SK-N-SH treated with all-trans-retinoic acid at 6 μM for 48 hours (cell line): ENCODE results near the gene FBXL5.

ENCODE experiments used
- ATAC-seq: fragments of 200-7000 bp; cut with Tn5 transposase; 3 replicates; pipeline ENCODE4 v1.9.1; 2020; ENCODE audit warnings: mild to moderate bottlenecking, moderate library complexity
- ARNTL ChIP-seq: fragments of 450-650 bp; formaldehyde crosslinking; IDR thresholded peaks from 2 replicates; pipeline ENCODE4 v1.5.0; 2020; ENCODE audit warnings: low read depth, mild to moderate bottlenecking, moderate library complexity, borderline replicate concordance
- BACH2 ChIP-seq: fragments of 250-450 bp; sonication (Bioruptor Pico); IDR thresholded peaks from 2 replicates; pipeline ENCODE4 v1.9.0; 2021; ENCODE audit warnings: mild to moderate bottlenecking, borderline replicate concordance
- CSDC2 ChIP-seq: fragments of 250-450 bp; sonication (Bioruptor Pico); IDR thresholded peaks from 2 replicates; pipeline ENCODE4 v1.5.0; 2020; ENCODE audit warnings: mild to moderate bottlenecking, moderate library complexity
- ESRRG ChIP-seq: fragments of 250-450 bp; sonication (Bioruptor Pico); IDR thresholded peaks from 2 replicates; pipeline ENCODE4 v1.6.1; 2021; ENCODE audit warnings: mild to moderate bottlenecking
- ISL1 ChIP-seq: fragments of 250-450 bp; sonication (Bioruptor Pico); IDR thresholded peaks from 2 replicates; pipeline ENCODE4 v2.1.2; 2022; ENCODE audit warnings: mild to moderate bottlenecking, moderate library complexity
- OSR1 ChIP-seq: fragments of 250-450 bp; sonication (Bioruptor Pico); IDR thresholded peaks from 2 replicates; pipeline ENCODE4 v1.8.0; 2022; ENCODE audit warnings: moderate library complexity, mild to moderate bottlenecking, inconsistent platforms
- PATZ1 ChIP-seq: fragments of 250-450 bp; sonication (Bioruptor Pico); IDR thresholded peaks from 2 replicates; pipeline ENCODE4 v1.8.0; 2020; ENCODE audit warnings: mild to moderate bottlenecking, moderate library complexity, borderline replicate concordance
- POU6F1 ChIP-seq: fragments of 250-450 bp; sonication (Bioruptor Pico); IDR thresholded peaks from 2 replicates; pipeline ENCODE4 v1.8.0; 2021; ENCODE audit warnings: low read depth, mild to moderate bottlenecking, moderate library complexity, borderline replicate concordance
- PPARA ChIP-seq: fragments of 250-450 bp; sonication (Bioruptor Pico); IDR thresholded peaks from 2 replicates; pipeline ENCODE4 v1.5.0; 2020; ENCODE audit warnings: mild to moderate bottlenecking, borderline replicate concordance
- RARB ChIP-seq: fragments of 250-450 bp; sonication (Bioruptor Pico); IDR thresholded peaks from 2 replicates; pipeline ENCODE4 v1.8.0; 2021; ENCODE audit warnings: mild to moderate bottlenecking, moderate library complexity
- SNAI2 ChIP-seq: fragments of 250-450 bp; sonication (Bioruptor Pico); IDR thresholded peaks from 2 replicates; pipeline ENCODE4 v1.5.0; 2020; ENCODE audit warnings: mild to moderate bottlenecking, moderate library complexity
- TCF4 ChIP-seq: fragments of 250-450 bp; sonication (Bioruptor Pico); IDR thresholded peaks from 2 replicates; pipeline ENCODE4 v1.8.0; 2021; ENCODE audit warnings: mild to moderate bottlenecking, moderate library complexity, borderline replicate concordance
- TOX ChIP-seq: fragments of 250-450 bp; sonication (Bioruptor Pico); IDR thresholded peaks from 2 replicates; pipeline ENCODE4 v1.8.0; 2021; ENCODE audit warnings: mild to moderate bottlenecking, moderate library complexity, borderline replicate concordance
- ZC3H10 ChIP-seq: fragments of 250-450 bp; sonication (Bioruptor Pico); IDR thresholded peaks from 2 replicates; pipeline ENCODE4 v1.5.1; 2021; ENCODE audit warnings: mild to moderate bottlenecking, moderate library complexity
- ZFP3 ChIP-seq: fragments of 250-450 bp; sonication (Bioruptor Pico); IDR thresholded peaks from 2 replicates; pipeline ENCODE4 v1.5.0; 2020; ENCODE audit warnings: mild to moderate bottlenecking, moderate library complexity
- ZFP30 ChIP-seq: fragments of 450-650 bp; formaldehyde crosslinking; IDR thresholded peaks from 2 replicates; pipeline ENCODE4 v1.5.0; 2022; ENCODE audit warnings: mild to moderate bottlenecking, moderate library complexity
- ZNF565 ChIP-seq: fragments of 450-650 bp; formaldehyde crosslinking; conservative IDR thresholded peaks from 2 replicates; pipeline ENCODE4 v1.5.0; 2020; ENCODE audit warnings: low read depth, mild to moderate bottlenecking, moderate library complexity
- ZNF70 ChIP-seq: fragments of 450-650 bp; formaldehyde crosslinking; IDR thresholded peaks from 2 replicates; pipeline ENCODE4 v1.5.0; 2020; ENCODE audit warnings: mild to moderate bottlenecking, moderate library complexity
- ZNF8 ChIP-seq: fragments of 450-650 bp; formaldehyde crosslinking; IDR thresholded peaks from 2 replicates; pipeline ENCODE4 v1.5.0; 2020; ENCODE audit warnings: mild to moderate bottlenecking, moderate library complexity
- TF ChIP-seq, protein P1 (sequence below): fragments of 250-450 bp; sonication (Bioruptor Pico); IDR thresholded peaks from 2 replicates; pipeline ENCODE4 v1.5.0; 2020; ENCODE audit warnings: mild to moderate bottlenecking, moderate library complexity
- TF ChIP-seq, protein P2 (sequence below): fragments of 250-450 bp; sonication (Bioruptor Pico); IDR thresholded peaks from 2 replicates; pipeline ENCODE4 v1.5.1; 2020; ENCODE audit warnings: low read depth, mild to moderate bottlenecking, moderate library complexity

The FBXL5 gene

GRCh38 chr4:15676039-15676438 is 20.9 kb upstream of the FBXL5 start:
- no peak for ATAC-seq
- TF ChIP-seq, protein P1, sequence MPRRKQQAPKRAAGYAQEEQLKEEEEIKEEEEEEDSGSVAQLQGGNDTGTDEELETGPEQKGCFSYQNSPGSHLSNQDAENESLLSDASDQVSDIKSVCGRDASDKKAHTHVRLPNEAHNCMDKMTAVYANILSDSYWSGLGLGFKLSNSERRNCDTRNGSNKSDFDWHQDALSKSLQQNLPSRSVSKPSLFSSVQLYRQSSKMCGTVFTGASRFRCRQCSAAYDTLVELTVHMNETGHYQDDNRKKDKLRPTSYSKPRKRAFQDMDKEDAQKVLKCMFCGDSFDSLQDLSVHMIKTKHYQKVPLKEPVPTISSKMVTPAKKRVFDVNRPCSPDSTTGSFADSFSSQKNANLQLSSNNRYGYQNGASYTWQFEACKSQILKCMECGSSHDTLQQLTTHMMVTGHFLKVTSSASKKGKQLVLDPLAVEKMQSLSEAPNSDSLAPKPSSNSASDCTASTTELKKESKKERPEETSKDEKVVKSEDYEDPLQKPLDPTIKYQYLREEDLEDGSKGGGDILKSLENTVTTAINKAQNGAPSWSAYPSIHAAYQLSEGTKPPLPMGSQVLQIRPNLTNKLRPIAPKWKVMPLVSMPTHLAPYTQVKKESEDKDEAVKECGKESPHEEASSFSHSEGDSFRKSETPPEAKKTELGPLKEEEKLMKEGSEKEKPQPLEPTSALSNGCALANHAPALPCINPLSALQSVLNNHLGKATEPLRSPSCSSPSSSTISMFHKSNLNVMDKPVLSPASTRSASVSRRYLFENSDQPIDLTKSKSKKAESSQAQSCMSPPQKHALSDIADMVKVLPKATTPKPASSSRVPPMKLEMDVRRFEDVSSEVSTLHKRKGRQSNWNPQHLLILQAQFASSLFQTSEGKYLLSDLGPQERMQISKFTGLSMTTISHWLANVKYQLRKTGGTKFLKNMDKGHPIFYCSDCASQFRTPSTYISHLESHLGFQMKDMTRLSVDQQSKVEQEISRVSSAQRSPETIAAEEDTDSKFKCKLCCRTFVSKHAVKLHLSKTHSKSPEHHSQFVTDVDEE, result no peak
- TF ChIP-seq PATZ1 (no peak), ZNF565 (CRISPR knock-in tag) (no peak), ZNF70 (CRISPR knock-in tag) (no peak), TCF4 (CRISPR knock-in tag) (no peak), ZFP30 (CRISPR knock-in tag) (no peak), ESRRG (no peak), ZNF8 (CRISPR knock-in tag) (no peak), RARB (CRISPR knock-in tag) (no peak), TOX (no peak), ZFP3 (CRISPR knock-in tag) (no peak), BACH2 (CRISPR knock-in tag) (no peak), POU6F1 (CRISPR knock-in tag) (no peak)
- TF ChIP-seq, protein P2, sequence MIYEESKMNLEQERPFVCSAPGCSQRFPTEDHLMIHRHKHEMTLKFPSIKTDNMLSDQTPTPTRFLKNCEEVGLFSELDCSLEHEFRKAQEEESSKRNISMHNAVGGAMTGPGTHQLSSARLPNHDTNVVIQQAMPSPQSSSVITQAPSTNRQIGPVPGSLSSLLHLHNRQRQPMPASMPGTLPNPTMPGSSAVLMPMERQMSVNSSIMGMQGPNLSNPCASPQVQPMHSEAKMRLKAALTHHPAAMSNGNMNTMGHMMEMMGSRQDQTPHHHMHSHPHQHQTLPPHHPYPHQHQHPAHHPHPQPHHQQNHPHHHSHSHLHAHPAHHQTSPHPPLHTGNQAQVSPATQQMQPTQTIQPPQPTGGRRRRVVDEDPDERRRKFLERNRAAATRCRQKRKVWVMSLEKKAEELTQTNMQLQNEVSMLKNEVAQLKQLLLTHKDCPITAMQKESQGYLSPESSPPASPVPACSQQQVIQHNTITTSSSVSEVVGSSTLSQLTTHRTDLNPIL (CRISPR knock-in tag), result no peak

DNA sequence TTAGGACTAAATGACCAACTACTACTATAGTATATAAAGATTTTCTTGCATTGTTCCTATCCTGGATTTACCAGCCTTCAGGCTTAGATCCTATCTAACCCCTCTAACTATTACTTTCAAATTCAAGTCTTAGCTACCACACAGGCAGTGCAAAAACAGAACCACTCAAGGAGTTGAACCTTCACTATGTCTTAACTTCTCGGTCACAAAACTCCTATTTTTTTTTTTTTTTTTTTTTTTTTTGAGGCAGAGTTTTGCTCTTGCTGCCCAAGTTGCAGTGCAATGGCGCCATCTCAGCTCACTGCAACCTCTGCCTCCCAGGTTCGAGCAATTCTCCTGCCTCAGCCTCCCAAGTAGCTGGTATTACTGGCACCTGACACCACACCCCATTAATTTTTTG is 20.2 kb upstream of the FBXL5 start:
- ATAC-seq, result no peak
- no peak for TF ChIP-seq SNAI2
- TF ChIP-seq CSDC2 (CRISPR knock-in tag), result no peak
- no peak for TF ChIP-seq ZC3H10 (CRISPR knock-in tag)
- no peak for TF ChIP-seq ARNTL (CRISPR knock-in tag)
- no peak for TF ChIP-seq ZFP30 (CRISPR knock-in tag)
- TF ChIP-seq TCF4 (CRISPR knock-in tag), result no peak
- TF ChIP-seq, protein P1, result no peak
- TF ChIP-seq BACH2 (CRISPR knock-in tag), result no peak
- TF ChIP-seq RARB (CRISPR knock-in tag), result no peak
- TF ChIP-seq, protein P2 (CRISPR knock-in tag), result no peak
- TF ChIP-seq ZFP3 (CRISPR knock-in tag), result no peak
- no peak for TF ChIP-seq OSR1 (CRISPR knock-in tag)
- TF ChIP-seq ESRRG, result no peak
- no peak for TF ChIP-seq TOX
- no peak for TF ChIP-seq PATZ1
- no peak for TF ChIP-seq ZNF70 (CRISPR knock-in tag)
- TF ChIP-seq ISL1 (CRISPR knock-in tag), result no peak
- no peak for TF ChIP-seq PPARA (CRISPR knock-in tag)
